ENCODE measurements around the gene UBAP2. TPM values are rescaled to one million over a fixed set of nuclear protein-coding genes. Genes with fewer than 3 reads are reported as not detected.
A peak's percentile ranks its signal among the peaks of the same experiment; 100 is the strongest.

Gene UBAP2
- total RNA-seq, 3 donors from 2014 or later = 33.9 to 39.1 (median 35.9) TPM

- intact Hi-C loops (cut with DNase I, micrococcal nuclease) = no loop called here
- DNase-seq = no peak
- TF ChIP-seq CTCF (IDR thresholded peaks at IDR 0.05) = no peak
- Histone ChIP-seq H3K4me1 (ENCODE audit: low read depth) (no peaks in the 10 kb centered on the region), H3K9me3 (no peaks in the 10 kb centered on the region), H3K4me3 (no peak overlapping the region), H3K36me3 (ENCODE audit: low read depth) (no peaks in the 10 kb centered on the region)
- ATAC-seq = no peak
Measured at GRCh38 chr9:34079181-34079580, 30.5 kb upstream of the UBAP2 start.

GRCh38 chr9:34072868-34073590, 24.3 kb upstream of the UBAP2 start:
- H3K4me1 ChIP-seq (ENCODE audit: low read depth) = peaks cover 15% of the 10 kb centered on the region
- peak; percentile 97 for ATAC-seq
- intact Hi-C loops (cut with DNase I, micrococcal nuclease) = no loop called here

DNA sequence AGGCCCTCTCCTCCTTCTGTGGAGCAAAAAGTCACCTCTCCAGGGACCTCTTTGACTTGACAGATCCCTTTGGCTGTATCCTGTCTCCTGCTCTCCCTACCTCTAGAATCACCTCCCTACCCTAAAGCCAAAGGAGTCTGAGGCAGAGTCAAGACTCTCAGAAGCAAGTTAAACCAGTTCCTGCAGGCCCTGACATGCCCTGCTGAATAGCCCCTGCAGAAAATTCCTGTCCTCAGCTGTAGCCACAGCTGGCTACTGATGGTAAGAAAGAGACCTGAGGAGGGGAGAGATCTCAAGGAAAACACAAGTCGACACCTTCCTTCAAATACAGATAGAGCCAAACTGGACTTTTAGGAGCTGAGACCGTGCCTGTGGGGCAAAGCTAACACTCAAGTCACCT, 23.7 kb upstream of the UBAP2 start:
- TF ChIP-seq CTCF (IDR thresholded peaks at IDR 0.05) = no peak
- ATAC-seq (peak; percentile 11), DNase-seq (no peak)
- intact Hi-C loops (cut with DNase I, micrococcal nuclease) = no loop called here
- Histone ChIP-seq H3K9me3 (no peaks in the 10 kb centered on the region), H3K4me1 (ENCODE audit: low read depth) (peaks cover 15% of the 10 kb centered on the region), H3K36me3 (ENCODE audit: low read depth) (no peaks in the 10 kb centered on the region), H3K4me3 (no peak overlapping the region)

More at GRCh38 chr9:34072868-34073590, 24.3 kb upstream of the UBAP2 start:
- no peaks in the 10 kb centered on the region for H3K36me3 ChIP-seq (ENCODE audit: low read depth)
- H3K9me3 ChIP-seq = no peaks in the 10 kb centered on the region
- no peak overlapping the region for H3K4me3 ChIP-seq
- peak in 2 of 3 donors; percentile 33 to 66 for DNase-seq
- no peak for TF ChIP-seq CTCF (IDR thresholded peaks at IDR 0.05)

DNA sequence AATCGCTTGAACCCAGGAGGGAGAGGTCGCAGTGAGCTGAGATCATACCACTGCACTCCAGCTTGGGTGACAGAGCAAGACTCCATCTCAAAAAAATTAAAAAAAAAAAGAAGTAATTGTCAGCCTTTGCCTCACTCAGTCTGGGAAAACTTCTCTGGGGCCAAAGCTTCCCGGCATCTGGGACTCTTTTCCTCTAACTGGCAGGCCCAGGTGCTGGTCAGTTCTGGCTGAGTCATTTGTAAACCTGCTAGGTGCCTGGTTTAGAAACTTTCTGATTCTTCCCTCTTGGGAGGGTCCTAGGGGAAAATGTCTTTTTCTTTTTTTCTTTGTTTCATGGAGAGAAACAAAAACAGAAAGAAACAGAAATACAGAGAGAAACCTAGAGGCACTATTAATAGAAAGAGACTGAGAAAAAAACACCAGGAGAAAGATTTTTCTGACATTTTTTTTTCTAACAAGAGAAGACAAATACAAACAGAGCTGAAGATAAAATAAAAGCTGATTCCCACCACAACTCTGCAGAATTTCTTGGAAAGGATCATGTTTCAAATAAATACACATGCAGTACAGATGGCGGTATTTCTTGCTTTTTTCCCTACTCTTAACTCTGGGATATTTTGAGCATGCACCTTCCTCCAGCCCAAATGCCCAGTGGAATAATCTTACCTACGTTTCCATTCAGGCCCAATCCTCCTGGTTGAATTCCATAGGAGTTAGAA, 22.1 kb upstream of the UBAP2 start:
- ATAC-seq = no peak
- H3K4me1 ChIP-seq (ENCODE audit: low read depth) = peaks cover 15% of the 10 kb centered on the region
- DNase-seq = no peak
- H3K4me3 ChIP-seq = no peak overlapping the region
- intact Hi-C loops (cut with DNase I, micrococcal nuclease) = no loop called here
- no peaks in the 10 kb centered on the region for H3K9me3 ChIP-seq
- no peaks in the 10 kb centered on the region for H3K36me3 ChIP-seq (ENCODE audit: low read depth)
- no peak for TF ChIP-seq CTCF (IDR thresholded peaks at IDR 0.05)

DNA sequence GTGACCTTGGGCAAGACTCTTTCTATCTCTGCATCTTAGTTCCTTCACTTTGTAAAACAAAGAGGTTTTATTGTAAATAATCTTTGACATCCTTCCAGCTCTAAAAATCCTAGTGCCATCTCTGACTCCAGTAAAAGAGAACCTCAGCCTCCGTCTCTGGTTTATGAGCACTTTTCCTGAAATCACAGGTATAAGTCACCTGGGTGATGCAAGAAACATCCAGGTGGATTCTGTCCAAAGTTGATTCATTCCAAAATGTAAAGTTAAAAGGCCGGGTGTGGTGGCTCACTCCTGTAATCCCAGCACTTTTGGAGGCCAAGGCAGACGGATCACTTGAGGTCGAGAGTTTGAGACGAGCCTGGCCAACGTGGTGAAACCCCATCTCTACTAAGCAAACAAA, 21.1 kb upstream of the UBAP2 start:
- intact Hi-C loops (cut with DNase I, micrococcal nuclease) = no loop called here
- TF ChIP-seq CTCF (IDR thresholded peaks at IDR 0.05) = no peak
- DNase-seq (no peak), ATAC-seq (no peak)
- no peak overlapping the region for H3K4me3 ChIP-seq
- H3K9me3 ChIP-seq = no peaks in the 10 kb centered on the region
- H3K36me3 ChIP-seq (ENCODE audit: low read depth) = no peaks in the 10 kb centered on the region
- peaks cover 15% of the 10 kb centered on the region for H3K4me1 ChIP-seq (ENCODE audit: low read depth)

Measured in mucosa of descending colon (tissue), 3 donors.